Stomach (tissue), 9 donors: Measurements from ENCODE around the gene RIMBP2. TPM values are rescaled to one million over a fixed set of nuclear protein-coding genes. Genes with fewer than 3 reads are reported as not detected.
"Not testable (repeated sequence)": the region's sequence is repeated elsewhere in the genome, so short reads cannot be mapped to it uniquely, and the experiment has no call there.

ENCODE experiments used
- DNase-seq, 2 donors: peaks; one replicate each; pipeline versions ENCODE4 v3.0.0 to v3.0.0-alpha.2; 2013 to 2019
- H3K27ac ChIP-seq, 5 donors: fragments of 200-600 bp in 4 of 5; sonication (generic) in 4 of 5; one replicate each; pipeline ENCODE4 v1.5.1; 2013 to 2019; ENCODE audit warnings: mild to moderate bottlenecking in 1 of 5, moderate library complexity in 1 of 5
- H3K27me3 ChIP-seq, 3 donors: fragments of 200-600 bp; sonication (generic); one replicate each; pipeline ENCODE4 v1.5.1; 2017 to 2019; ENCODE audit warnings: mixed run types in 1 of 3
- H3K36me3 ChIP-seq, 4 donors: fragments of 200-600 bp; sonication (generic); 1 replicate in 3 of 4; 2 replicates in 1 of 4; pipeline ENCODE4 v1.5.1; 2016 to 2019
- H3K4me1 ChIP-seq, 4 donors: fragments of 200-600 bp; sonication (generic); one replicate each; pipeline ENCODE4 v1.5.1; 2016 to 2019
- H3K4me3 ChIP-seq, 4 donors: fragments of 200-600 bp; sonication (generic) in 3 of 4; one replicate each; pipeline ENCODE4 v1.5.1; 2016 to 2019; ENCODE audit warnings: mild to moderate bottlenecking in 1 of 4
- H3K9me3 ChIP-seq, 4 donors: fragments of 200-600 bp; sonication (generic); one replicate each; pipeline ENCODE4 v1.5.1; 2016 to 2019
- EP300 ChIP-seq: sonication (generic); formaldehyde crosslinking; IDR thresholded peaks from one replicate; pipeline ENCODE4 v1.6.1; 2017; ENCODE audit warnings: antibody characterized with exemption
- POLR2A ChIP-seq, 4 donors: fragments of 450-650 bp; IDR thresholded peaks; one replicate each; pipeline ENCODE4 v1.6.1; 2016; ENCODE audit warnings: antibody characterized with exemption in 4 of 4, control low read depth in 2 of 4, mild to moderate bottlenecking in 1 of 4, moderate library complexity in 1 of 4
- POLR2AphosphoS5 ChIP-seq, 3 donors: sonication (generic); formaldehyde crosslinking; IDR thresholded peaks; one replicate each; pipeline ENCODE4 v1.6.1; 2016; ENCODE audit warnings: antibody characterized with exemption in 3 of 3
- WGBS, 5 donors: extraction: QIAGEN DNeasy Blood & Tissue Kit in 3 of 5; methylation state at CpG; one replicate each; pipeline versions ENCODE4 v1.1.5 to v1.1.7; 2013 to 2018; 5-methylcytosine and 5-hydroxymethylcytosine counted together
- intact Hi-C: fragments of 100-400 bp; cut with DNase I; formaldehyde crosslinking; loops from one replicate; pipeline ENCODE4 v1.15.1; 2023; ENCODE audit warnings: low total_unique reads
- polyA plus RNA-seq, 3 donors: library from polyadenylated mRNA; stranded (reverse); fragments of 200-250 nt; gene quantifications; one replicate each; pipeline ENCODE4 v1.2.3, GENCODE V29; 2013
- total RNA-seq, 5 donors: library from RNA; depleted of rRNA; stranded (reverse); fragments of >200 nt; gene quantifications; one replicate each; pipeline versions ENCODE4 v1.1.0 to v1.2.3, GENCODE V29; 2014 to 2016
- TF ChIP-seq, protein P1 (sequence below), 7 experiments: fragments of 450-650 bp in 4 of 7; fragments of 200-600 bp in 3 of 7; sonication (generic) in 3 of 7; IDR thresholded peaks; one replicate each; pipeline ENCODE4 v1.5.1; 2016 to 2019; ENCODE audit warnings: antibody characterized with exemption in 7 of 7, control low read depth in 2 of 7, mild to moderate bottlenecking in 1 of 7
- donor health status: healthy with polysubstance abuse.
- donor health status: Bipolar disorder and iron deficiency.
- donor health status: healthy.

RIMBP2 gene
- total and polyA plus RNA-seq, 8 donors, result 0.75 to 44.6 (median 5.6) TPM

DNA sequence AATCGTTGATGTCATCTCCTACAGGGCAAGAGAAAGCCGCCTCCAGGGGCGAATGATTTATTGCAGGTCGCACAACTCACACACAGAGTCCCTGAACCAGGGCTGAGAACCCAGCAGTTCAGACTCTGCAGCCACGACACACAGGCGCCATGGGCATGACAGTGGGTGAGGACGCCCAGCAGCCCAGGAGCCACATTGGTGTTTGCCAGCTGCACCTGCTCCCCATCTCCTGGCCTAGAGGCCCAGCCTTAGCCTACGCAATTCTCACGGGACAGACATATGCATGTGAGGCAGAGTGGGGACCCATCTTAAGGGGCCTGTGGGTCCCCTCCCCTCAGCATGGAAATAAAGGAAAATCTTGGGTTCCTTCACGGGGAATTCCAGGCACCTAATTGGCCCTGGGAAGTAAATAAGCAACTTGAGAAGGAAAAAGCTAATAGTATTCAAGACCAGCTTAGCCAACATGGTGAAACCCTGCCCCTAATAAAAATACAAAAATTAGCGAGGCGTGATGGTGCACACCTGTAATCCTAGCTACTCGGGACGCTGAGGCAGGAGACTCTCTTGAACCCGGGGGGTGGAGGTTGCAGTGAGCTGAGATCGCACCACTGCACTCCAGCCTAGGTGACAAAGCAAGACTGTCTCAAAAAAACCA is 69.3 kb downstream of the RIMBP2 start:
- TF ChIP-seq EP300 (no peak), POLR2A (IDR thresholded peaks at IDR 0.05) (no peak), POLR2AphosphoS5 (IDR thresholded peaks at IDR 0.05) (no peak)
- TF ChIP-seq, protein P1, sequence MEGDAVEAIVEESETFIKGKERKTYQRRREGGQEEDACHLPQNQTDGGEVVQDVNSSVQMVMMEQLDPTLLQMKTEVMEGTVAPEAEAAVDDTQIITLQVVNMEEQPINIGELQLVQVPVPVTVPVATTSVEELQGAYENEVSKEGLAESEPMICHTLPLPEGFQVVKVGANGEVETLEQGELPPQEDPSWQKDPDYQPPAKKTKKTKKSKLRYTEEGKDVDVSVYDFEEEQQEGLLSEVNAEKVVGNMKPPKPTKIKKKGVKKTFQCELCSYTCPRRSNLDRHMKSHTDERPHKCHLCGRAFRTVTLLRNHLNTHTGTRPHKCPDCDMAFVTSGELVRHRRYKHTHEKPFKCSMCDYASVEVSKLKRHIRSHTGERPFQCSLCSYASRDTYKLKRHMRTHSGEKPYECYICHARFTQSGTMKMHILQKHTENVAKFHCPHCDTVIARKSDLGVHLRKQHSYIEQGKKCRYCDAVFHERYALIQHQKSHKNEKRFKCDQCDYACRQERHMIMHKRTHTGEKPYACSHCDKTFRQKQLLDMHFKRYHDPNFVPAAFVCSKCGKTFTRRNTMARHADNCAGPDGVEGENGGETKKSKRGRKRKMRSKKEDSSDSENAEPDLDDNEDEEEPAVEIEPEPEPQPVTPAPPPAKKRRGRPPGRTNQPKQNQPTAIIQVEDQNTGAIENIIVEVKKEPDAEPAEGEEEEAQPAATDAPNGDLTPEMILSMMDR (IDR thresholded peaks at IDR 0.05), result no peak
- no peaks in the 10 kb centered on the region for H3K36me3 ChIP-seq
- H3K4me1 ChIP-seq, result no peaks in the 10 kb centered on the region
- no peak for DNase-seq
- no peak overlapping the region for H3K27ac ChIP-seq
- H3K4me3 ChIP-seq, result no peak overlapping the region
- peaks cover 0 to 8% (median 0%) of the 10 kb centered on the region in 3 donors for H3K27me3 ChIP-seq
- WGBS, 5 donors, result 75 to 89% (median 86%) methylated on average over 15 to 16 of the region's 16 CpGs
- intact Hi-C loops, result no loop called here
- H3K9me3 ChIP-seq, result no peaks in the 10 kb centered on the region

DNA sequence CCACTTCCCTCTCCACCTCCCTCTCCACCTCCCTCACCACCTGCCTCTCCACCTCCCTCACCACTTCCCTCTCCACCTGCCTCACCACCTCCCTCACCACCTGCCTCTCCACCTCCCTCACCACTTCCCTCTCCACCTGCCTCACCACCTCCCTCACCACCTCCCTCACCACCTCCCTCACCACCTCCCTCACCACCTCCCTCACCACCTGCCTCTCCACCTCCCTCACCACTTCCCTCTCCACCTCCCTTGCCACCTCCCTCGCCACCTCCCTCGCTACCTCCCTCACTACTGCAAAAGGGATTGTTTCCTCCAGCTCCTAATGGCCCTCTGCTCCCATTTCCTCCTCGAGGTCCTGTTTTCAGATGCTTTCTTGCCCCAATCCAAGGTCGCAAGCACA is 69.9 kb downstream of the RIMBP2 start:
- H3K4me1 ChIP-seq, intact Hi-C loops, H3K27me3 ChIP-seq, DNase-seq, H3K4me3 ChIP-seq, H3K27ac ChIP-seq, H3K36me3 ChIP-seq, H3K9me3 ChIP-seq: not testable (repeated sequence)
- WGBS, 5 donors, result 63 to 76% (median 69%) methylated on average over 4 of the region's 4 CpGs

DNA sequence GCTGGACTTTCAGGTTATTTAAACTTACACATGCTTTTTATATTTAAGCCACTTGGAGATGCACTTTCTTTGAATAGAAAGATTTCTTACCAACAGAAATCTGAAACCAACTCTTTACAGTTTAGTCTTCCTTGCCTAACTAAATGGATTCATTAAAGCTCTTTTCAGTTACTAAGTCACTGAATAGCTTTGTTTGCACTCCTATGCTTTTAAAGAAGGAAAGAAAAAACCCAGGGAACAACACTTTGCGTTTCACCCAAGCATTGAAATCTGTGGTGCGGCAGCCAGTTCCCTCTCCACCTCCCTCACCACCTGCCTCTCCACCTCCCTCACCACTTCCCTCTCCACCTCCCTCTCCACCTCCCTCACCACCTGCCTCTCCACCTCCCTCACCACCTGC is 70.3 kb downstream of the RIMBP2 start:
- Histone ChIP-seq H3K4me1 (no peaks in the 10 kb centered on the region), H3K4me3 (no peak overlapping the region), H3K27me3 (peaks cover 0 to 8% (median 0%) of the 10 kb centered on the region in 3 donors), H3K36me3 (no peaks in the 10 kb centered on the region), H3K9me3 (no peaks in the 10 kb centered on the region), H3K27ac (no peak overlapping the region)
- WGBS, 5 donors, result 16 to 52% (median 41%) methylated on average over 2 of the region's 2 CpGs
- DNase-seq, result no peak
- intact Hi-C loops, result no loop called here
- TF ChIP-seq POLR2AphosphoS5 (IDR thresholded peaks at IDR 0.05), result no peak
- no peak for TF ChIP-seq POLR2A (IDR thresholded peaks at IDR 0.05)
- TF ChIP-seq EP300, result no peak
- TF ChIP-seq, protein P1 (IDR thresholded peaks at IDR 0.05), result no peak

DNA sequence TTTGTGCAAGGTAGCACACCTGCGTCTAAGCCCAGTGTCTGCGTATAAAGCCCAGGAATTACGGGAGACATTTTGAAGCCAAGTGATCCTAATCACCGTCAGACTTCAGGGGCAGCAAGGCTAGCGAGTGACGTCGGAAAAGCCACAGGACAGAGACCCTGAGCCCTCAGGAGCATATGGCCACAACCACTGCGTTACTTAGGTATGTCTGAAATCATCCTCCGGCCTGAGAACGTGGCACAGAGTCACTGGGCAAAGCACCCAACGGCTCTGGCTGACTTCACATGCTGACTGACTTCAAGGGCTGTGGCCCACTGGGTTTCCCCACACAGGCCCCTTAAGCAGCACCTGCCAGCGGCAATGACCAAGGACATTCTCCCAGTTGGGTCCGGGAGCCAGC is 71.5 kb downstream of the RIMBP2 start:
- TF ChIP-seq POLR2A (IDR thresholded peaks at IDR 0.05) (no peak), EP300 (no peak), POLR2AphosphoS5 (IDR thresholded peaks at IDR 0.05) (no peak)
- TF ChIP-seq, protein P1 (IDR thresholded peaks at IDR 0.05), result no peak
- intact Hi-C loops, result no loop called here
- DNase-seq, result no peak
- Histone ChIP-seq H3K4me3 (no peak overlapping the region), H3K27ac (no peak overlapping the region), H3K4me1 (no peaks in the 10 kb centered on the region), H3K27me3 (no peaks in the 10 kb centered on the region), H3K36me3 (no peaks in the 10 kb centered on the region), H3K9me3 (no peaks in the 10 kb centered on the region)
- 80 to 91% (median 90%) methylated on average over 12 to 13 of the region's 13 CpGs for WGBS, 5 donors

DNA sequence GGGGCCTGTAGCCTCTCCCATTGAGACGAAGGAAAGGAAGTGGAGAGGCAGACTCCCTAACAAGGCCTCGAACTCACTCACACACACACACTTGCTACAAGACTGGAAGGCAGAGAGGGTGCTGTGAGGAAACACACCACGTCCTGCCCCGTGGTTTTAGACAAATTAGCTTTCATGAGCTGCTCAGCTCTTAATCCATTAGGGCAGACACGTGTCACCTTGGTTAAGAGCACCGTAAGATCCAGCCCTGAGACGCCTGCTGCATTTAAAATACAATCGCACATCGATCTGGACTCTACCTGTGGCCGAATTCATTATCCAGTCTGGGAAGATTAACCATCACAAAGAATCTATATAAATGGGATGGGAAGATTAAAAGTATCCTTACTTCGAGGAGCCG is 72.0 kb downstream of the RIMBP2 start:
- no peaks in the 10 kb centered on the region for H3K27me3 ChIP-seq
- intact Hi-C loops, result no loop called here
- TF ChIP-seq, protein P1 (IDR thresholded peaks at IDR 0.05), result no peak
- TF ChIP-seq POLR2A (IDR thresholded peaks at IDR 0.05) (no peak), POLR2AphosphoS5 (IDR thresholded peaks at IDR 0.05) (no peak), EP300 (no peak)
- no peak for DNase-seq
- no peaks in the 10 kb centered on the region for H3K9me3 ChIP-seq
- H3K36me3 ChIP-seq, result no peaks in the 10 kb centered on the region
- H3K4me3 ChIP-seq, result no peak overlapping the region
- 74 to 83% (median 78%) methylated on average over 12 of the region's 12 CpGs for WGBS, 5 donors
- H3K4me1 ChIP-seq, result no peaks in the 10 kb centered on the region
- H3K27ac ChIP-seq, result no peak overlapping the region
